HepG2 (cell line): ENCODE results near the gene GPR4. TPM values are rescaled to one million over a fixed set of nuclear protein-coding genes. Genes with fewer than 3 reads are reported as not detected.

ENCODE experiments used
- ATF4 ChIP-seq, 2 experiments: fragments of 450-650 bp in 1 of 2; sonication (generic) in 1 of 2; formaldehyde crosslinking; IDR thresholded peaks; 2 replicates each; pipeline versions ENCODE4 v1.5.0 to v1.8.0; 2020 to 2022; ENCODE audit warnings: mild to moderate bottlenecking in 1 of 2, missing genetic modification reagents in 1 of 2
- ATF6 ChIP-seq: sonication (generic); formaldehyde crosslinking; conservative IDR thresholded peaks from 2 replicates; pipeline ENCODE4 v1.4.0; 2020; ENCODE audit warnings: missing genetic modification reagents
- GABPA ChIP-seq, 2 experiments: IDR thresholded peaks; 2 replicates each; pipeline ENCODE4 v1.6.1; 2011 to 2016; ENCODE audit warnings: low read depth in 2 of 2, low read length in 1 of 2, missing biosample characterization in 1 of 2, missing genetic modification characterization in 1 of 2
- HINFP ChIP-seq: sonication (generic); formaldehyde crosslinking; IDR thresholded peaks from 2 replicates; pipeline ENCODE4 v1.4.0; 2020; ENCODE audit warnings: low read depth, mild to moderate bottlenecking, missing genetic modification reagents
- NBN ChIP-seq: fragments of 450-650 bp; conservative IDR thresholded peaks from 2 replicates; pipeline ENCODE4 v1.6.1; 2017
- TP53 ChIP-seq: sonication (generic); formaldehyde crosslinking; conservative IDR thresholded peaks from 2 replicates; pipeline ENCODE4 v1.4.0; 2020; ENCODE audit warnings: missing genetic modification reagents
- USF2 ChIP-seq, 2 experiments: sonication (generic) in 1 of 2; formaldehyde crosslinking in 1 of 2; IDR thresholded peaks; 2 replicates each; pipeline versions ENCODE4 v1.5.1 to v1.6.1; 2011 to 2020; ENCODE audit warnings: borderline replicate concordance in 1 of 2, low read depth in 1 of 2, low read length in 1 of 2, mild to moderate bottlenecking in 1 of 2, missing genetic modification reagents in 1 of 2, moderate library complexity in 1 of 2
- ZBTB1 ChIP-seq: sonication (generic); formaldehyde crosslinking; IDR thresholded peaks from 2 replicates; pipeline ENCODE4 v1.4.0; 2020; ENCODE audit warnings: missing genetic modification reagents, borderline replicate concordance
- ZNF235 ChIP-seq: sonication (generic); formaldehyde crosslinking; IDR thresholded peaks from 2 replicates; pipeline ENCODE4 v1.8.1; 2023; ENCODE audit warnings: mild to moderate bottlenecking, missing genetic modification reagents, borderline replicate concordance
- ZNF646 ChIP-seq: sonication (generic); formaldehyde crosslinking; IDR thresholded peaks from 2 replicates; pipeline ENCODE4 v1.9.0; 2021; ENCODE audit warnings: mild to moderate bottlenecking, missing genetic modification reagents
- ZNF781 ChIP-seq: sonication (generic); formaldehyde crosslinking; IDR thresholded peaks from 2 replicates; pipeline ENCODE4 v1.5.1; 2020; ENCODE audit warnings: borderline replicate concordance, mild to moderate bottlenecking, missing genetic modification reagents; ENCODE audit errors: not compliant biosample characterization
- ZSCAN21 ChIP-seq: sonication (generic); formaldehyde crosslinking; IDR thresholded peaks from 2 replicates; pipeline ENCODE4 v1.8.0; 2022; ENCODE audit warnings: mild to moderate bottlenecking, missing genetic modification reagents, moderate library complexity, borderline replicate concordance
- ZSCAN22 ChIP-seq: sonication (generic); formaldehyde crosslinking; IDR thresholded peaks from 2 replicates; pipeline ENCODE4 v1.4.0; 2020; ENCODE audit warnings: mild to moderate bottlenecking, missing genetic modification reagents
- polyA plus RNA-seq, 8 experiments: library from polyadenylated mRNA; depleted of rRNA in 3 of 8; stranded (reverse) in 7 of 8; unstranded in 1 of 8; fragments of >200 nt; fragmentation: Illumina TruSeq in 4 of 8; extraction: Trizol in 4 of 8; gene quantifications; 2 replicates each; pipeline versions ENCODE4 v1.2.1 to v1.2.3, GENCODE V29; 2011 to 2016; ENCODE audit warnings: low read depth in 4 of 8, missing spikeins in 1 of 8, mixed read lengths in 1 of 8; ENCODE audit not compliant: insufficient read depth in 1 of 8
- total RNA-seq, 5 experiments: library from RNA; depleted of rRNA; stranded (reverse); fragments of >200 nt; fragmentation: Illumina TruSeq; extraction: Trizol; gene quantifications; 2 replicates each; pipeline ENCODE4 v1.2.3, GENCODE V29; 2016; ENCODE audit warnings: low read depth in 1 of 5

Gene GPR4
- total and polyA plus RNA-seq, 2 of the 13 experiments (the other 11 are each of a cell fraction or from before 2014, with no cell fraction given), result 0.15 TPM; not detected in 1

- TF ChIP-seq ZNF646 (CRISPR knock-in tag) (peak; percentile 51; the same call in 1 of the 2 replicates), ZSCAN22 (no peak), HINFP (CRISPR knock-in tag) (no peak), USF2 (IDR thresholded peaks at IDR 0.05; ENCODE audit: low read depth, low read length) (peak; percentile 68), USF2 (CRISPR knock-in tag; IDR thresholded peaks at IDR 0.05; ENCODE audit: borderline replicate concordance) (peak; percentile 71; the same call in 1 of the 2 replicates), NBN (no peak), ATF6 (0 out of 2 replicates have a peak, but pooled peaks have one; percentile 61), ZBTB1 (CRISPR knock-in tag) (no peak), ZNF235 (CRISPR knock-in tag) (no peak), ZNF781 (CRISPR knock-in tag) (peak; percentile 78), ZSCAN21 (CRISPR knock-in tag) (peak; percentile 70; the same call in 1 of the 2 replicates), GABPA (IDR thresholded peaks at IDR 0.05; ENCODE audit: low read depth, low read length) (no peak), GABPA (CRISPR knock-in tag; IDR thresholded peaks at IDR 0.05; ENCODE audit: low read depth) (no peak), TP53 (CRISPR knock-in tag) (no peak), ATF4 (CRISPR knock-in tag; IDR thresholded peaks at IDR 0.05) (peak in 1 of 2 experiments; percentile 44; a peak in 1 of 4 replicates)
Observed at GRCh38 chr19:45591004-45591637, 10.9 kb downstream of the GPR4 start (continued).
